GM18870 (cell line): ENCODE results near the gene FSHR.

Source experiments
- ATAC-seq: cut with Tn5 transposase; IDR thresholded peaks from one replicate; pipeline ENCODE4 v1.9.1; 2021; ENCODE audit warnings: moderate library complexity; ENCODE audit not compliant: unreplicated experiment

The FSHR gene

GRCh38 chr2:49111456-49111855 is 42.9 kb downstream of the FSHR start:
- ATAC-seq: no peak

- no peak for ATAC-seq
These were observed 43.3 kb downstream of the FSHR start for GRCh38 chr2:49111006-49111405.

DNA sequence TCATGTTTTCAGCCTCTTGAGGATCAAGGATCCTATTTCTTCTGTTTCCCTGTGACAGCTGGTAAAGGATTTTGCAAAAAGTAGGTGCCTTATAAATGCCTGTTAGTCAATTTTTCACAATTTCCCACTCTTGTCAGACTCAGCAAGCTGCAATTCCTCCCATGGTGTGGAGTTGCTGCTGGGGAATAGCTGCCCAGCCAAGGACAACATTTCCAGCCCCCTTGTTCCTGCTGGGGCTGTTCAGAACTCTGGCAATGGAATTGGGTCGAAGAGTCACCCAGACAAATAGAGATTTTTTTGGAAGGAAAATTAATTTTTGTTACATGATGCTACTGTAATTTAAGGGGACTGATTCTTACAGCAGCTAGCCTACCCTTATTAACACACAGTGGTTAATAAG is 43.7 kb downstream of the FSHR start:
- no peak for ATAC-seq

GRCh38 chr2:49108851-49109250 is 45.5 kb downstream of the FSHR start:
- ATAC-seq: no peak

GRCh38 chr2:49108436-49108835 is 45.9 kb downstream of the FSHR start:
- no peak for ATAC-seq

DNA sequence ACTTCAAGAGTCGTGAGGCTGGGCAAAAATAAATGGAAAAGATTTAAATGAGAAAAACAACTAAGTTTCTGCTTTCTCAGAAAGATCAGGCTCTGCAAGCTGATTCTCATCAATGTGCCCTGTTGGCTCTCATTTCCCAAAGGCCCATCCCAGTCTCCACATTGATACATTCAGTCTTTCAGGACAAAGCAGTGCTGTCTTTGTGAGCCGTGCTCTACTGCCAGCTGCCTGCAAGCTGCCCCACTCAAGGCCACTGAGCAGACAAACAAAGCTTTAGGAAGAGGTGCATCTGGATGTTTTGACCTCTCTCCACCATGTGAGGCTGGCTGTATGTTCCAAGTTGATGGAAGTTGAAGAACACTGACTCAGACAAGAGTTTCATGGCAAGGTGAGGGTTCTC is 48.8 kb downstream of the FSHR start:
- ATAC-seq: no peak

DNA sequence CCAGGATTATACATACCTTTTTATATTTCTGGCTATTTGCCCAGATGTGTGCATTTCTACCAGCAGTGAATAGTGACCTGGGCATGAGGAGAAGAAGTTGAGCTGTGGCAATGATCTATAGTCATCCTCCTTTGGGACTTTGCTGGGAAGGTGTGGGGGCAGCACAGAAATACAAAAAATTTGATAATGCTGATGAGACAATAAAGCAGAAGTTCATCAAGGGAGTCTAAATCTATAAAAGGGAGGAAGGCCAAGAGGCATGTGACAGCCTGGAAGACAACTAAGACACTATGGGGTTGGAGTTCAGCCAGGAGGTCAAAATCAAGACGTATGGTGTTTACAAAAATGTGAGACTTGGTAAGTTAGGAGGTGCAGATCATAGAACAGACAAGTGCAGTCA is 52.2 kb downstream of the FSHR start:
- no peak for ATAC-seq

- ATAC-seq: no peak
These were observed 73.6 kb downstream of the FSHR start for GRCh38 chr2:49080681-49081080.

DNA sequence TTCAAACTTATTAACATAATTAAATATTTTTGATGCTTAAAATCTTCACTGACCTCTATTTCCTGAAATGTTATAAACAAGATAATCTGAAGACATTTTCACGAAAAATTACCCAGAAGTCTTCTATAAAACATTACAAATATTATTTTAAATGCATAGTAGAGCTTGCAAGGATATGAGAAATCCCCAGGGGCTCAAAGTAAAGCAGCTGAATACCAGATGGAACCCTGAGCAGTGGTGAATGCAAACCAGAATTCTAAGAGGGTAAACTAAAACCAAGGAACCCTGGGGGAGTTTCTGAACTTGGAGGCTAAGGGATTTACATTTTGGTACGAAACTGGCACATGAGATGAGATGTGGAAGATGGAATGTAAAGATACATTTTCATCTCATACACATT is 83.6 kb downstream of the FSHR start:
- ATAC-seq: no peak

DNA sequence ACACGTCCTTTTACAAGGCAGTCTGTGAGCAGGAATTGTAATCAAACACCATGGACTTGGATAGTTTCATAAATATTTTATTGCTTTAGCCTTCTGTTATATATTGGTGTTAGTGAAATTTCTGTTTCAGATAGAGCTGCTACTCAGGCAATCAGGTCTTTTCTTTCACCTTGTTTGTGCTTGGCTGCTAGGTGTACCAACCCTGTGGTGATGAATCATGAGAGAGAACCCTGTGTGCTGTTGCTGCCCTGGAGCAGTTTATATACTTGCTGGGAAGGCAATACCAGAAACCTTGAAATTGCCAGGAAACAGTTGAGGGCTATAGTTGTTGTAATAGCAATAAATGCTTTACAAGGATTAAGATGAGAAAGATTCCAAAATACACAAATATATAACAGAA is 84.5 kb downstream of the FSHR start:
- no peak for ATAC-seq

DNA sequence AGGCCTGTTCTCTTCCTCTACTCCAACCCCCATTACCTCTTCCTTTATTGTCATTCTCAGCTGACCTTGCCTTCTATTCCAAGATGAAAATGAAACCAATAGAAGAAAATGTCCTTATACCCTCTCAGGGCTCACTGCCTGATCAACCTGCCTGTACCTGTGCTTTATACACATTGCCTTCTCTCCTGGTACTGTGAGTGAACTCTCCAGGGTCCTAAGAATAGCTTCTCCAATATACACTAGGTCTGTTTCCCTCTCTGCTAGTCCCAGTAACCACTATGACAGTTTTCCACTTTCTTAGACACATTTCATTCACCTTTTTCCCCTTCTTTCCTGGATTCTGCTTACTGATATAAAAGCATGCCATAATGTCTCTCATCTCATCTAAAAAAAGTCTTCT is 85.7 kb downstream of the FSHR start:
- no peak for ATAC-seq

DNA sequence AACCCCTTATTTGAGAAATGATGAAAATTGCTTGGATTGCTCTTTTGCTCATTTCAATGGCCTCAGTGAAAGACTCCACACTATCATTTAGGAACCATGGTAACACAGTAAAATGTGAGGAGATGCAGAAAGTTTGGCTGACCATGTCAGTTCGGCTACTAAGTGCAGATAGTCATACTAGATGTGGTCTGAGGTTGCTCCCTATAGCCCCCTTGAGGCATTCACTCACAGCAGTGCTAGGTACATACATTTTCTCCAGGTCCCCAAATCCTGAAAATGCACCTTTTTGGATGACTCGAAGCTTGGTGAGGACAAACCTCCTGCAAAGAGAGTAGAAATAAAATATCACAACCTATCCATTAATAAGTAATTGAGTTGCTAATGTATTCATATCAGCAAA is 86.3 kb downstream of the FSHR start:
- no peak for ATAC-seq

- ATAC-seq: no peak
These were observed 101.2 kb downstream of the FSHR start for GRCh38 chr2:49053156-49053555.

DNA sequence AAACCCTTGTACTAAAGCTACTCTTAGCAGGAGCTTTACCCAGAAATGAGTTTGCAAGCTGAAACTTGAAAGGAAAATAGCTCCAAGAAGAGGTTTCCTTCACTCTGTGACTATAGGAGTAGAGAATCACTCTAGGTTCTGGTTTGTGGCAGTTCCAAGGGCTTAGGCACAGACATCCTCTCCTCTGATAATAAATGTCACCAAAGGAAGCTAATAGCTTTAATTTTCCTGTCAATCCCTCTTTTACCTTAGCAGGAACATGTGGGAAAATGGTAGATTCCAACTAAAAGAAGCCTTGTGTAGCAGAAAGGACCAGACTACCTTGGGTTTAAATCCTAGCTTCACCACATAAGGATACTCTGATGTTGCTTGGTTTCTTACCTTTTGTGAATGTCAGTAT is 104.0 kb downstream of the FSHR start:
- no peak for ATAC-seq

- ATAC-seq: no peak
These were observed 105.2 kb downstream of the FSHR start for GRCh38 chr2:49049161-49049560.

DNA sequence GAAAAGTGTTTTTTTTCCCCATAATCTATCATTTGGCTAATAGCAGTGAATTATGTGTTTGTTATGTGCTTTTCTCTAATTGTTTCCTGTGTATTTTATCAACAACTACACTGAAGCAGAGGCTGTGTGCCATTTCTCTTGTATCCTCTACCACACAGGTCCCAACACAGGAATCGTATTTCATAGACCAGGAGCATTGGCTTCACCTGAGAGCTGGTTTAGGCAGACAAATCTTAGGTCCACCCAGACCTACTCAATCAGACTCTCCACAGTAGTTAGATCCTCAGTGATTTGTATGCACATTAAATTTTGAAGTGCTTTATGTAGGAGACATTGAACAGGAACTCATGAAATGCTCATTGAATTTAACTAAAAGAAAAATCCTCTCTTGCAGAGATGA is 109.2 kb downstream of the FSHR start:
- no peak for ATAC-seq

GRCh38 chr2:49044350-49045079 is 109.8 kb downstream of the FSHR start:
- no peak for ATAC-seq

DNA sequence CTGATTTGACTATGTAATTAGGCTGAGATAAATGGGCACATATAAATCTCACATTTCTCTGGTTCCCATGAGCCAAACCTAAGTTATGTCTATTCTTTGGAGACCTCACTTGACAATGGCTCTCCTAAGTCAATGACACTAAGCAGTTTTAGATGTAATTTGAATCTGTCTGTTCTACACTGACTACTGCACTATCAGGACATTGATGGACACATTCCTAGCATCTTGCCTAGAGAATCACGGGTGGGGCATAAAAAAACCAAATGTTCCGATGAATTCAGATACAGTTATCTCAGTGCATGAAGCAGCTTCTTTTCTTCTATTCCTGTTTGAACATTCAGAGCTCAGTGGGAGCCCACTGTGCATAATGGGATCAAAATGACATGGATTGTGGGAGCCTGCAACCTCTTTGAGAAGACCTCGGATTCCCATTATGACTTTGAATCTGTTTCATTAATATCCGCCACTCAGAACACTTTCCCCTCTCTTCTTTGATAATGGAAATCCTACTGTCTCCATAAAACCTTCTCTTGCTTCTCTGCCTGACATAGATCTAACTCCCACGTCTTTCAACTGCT is 110.8 kb downstream of the FSHR start:
- ATAC-seq: no peak

DNA sequence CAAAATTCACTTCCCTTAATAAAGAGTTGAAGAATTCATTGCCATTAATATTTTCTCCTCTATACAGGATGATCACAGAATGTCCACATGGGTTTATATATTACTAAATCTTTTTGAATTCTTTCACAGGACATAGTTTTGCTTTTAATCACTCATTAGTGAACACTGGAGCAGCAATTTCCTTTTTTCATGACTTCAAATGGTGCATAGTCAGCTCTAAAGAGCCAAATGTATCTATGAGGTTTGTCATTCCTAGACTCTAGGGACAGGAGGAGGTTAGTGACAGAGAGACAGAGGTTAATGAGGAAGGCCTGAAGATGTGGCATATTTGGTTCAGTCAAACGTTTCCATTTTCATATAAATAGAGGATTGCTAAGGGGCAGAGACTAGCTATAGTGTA is 111.8 kb downstream of the FSHR start:
- no peak for ATAC-seq

DNA sequence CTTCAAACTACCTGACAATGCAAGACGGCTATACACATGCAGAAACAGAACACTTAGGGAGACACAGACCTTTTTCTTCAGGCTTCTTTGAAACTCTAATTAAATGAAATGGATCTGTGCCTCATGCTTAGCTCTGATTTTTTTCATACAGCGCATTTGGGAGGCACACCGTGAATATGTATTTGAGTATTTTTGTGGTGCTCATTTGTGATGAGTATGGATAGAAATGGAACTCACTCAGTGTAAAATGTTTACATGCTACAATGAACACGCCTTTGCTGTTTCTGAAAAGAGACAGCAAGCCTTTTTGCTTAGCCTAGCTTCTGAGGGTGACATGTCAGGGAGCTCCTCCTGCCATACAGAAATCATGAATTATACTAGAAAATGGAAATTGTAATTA is 113.3 kb downstream of the FSHR start:
- no peak for ATAC-seq

- ATAC-seq: no peak
These were observed 117.1 kb downstream of the FSHR start for GRCh38 chr2:49037197-49037596.

- ATAC-seq: no peak
These were observed 118.8 kb downstream of the FSHR start for GRCh38 chr2:49035481-49035880.
